Liver (tissue), 3 donors: ENCODE data around the gene EPHB2.

Experiments
- ATF3 ChIP-seq: IDR thresholded peaks from 2 replicates; pipeline ENCODE4 v1.6.1; 2016; ENCODE audit warnings: antibody characterized with exemption
- FOXA1 ChIP-seq: IDR thresholded peaks from 2 replicates; pipeline ENCODE4 v1.6.1; 2016; ENCODE audit warnings: antibody characterized with exemption
- MAX ChIP-seq: IDR thresholded peaks from 2 replicates; pipeline ENCODE4 v1.6.1; 2016; ENCODE audit warnings: antibody characterized with exemption
- RAD21 ChIP-seq, 2 donors: IDR thresholded peaks; 2 replicates each; pipeline ENCODE4 v1.6.1; 2016; ENCODE audit warnings: antibody characterized with exemption in 2 of 2, mild to moderate bottlenecking in 2 of 2
- SP1 ChIP-seq: IDR thresholded peaks from 2 replicates; pipeline ENCODE4 v1.6.1; 2018; ENCODE audit warnings: antibody characterized with exemption, mild to moderate bottlenecking
- TAF1 ChIP-seq: conservative IDR thresholded peaks from 2 replicates; pipeline ENCODE4 v1.6.1; 2016; ENCODE audit warnings: antibody characterized with exemption, mild to moderate bottlenecking
- YY1 ChIP-seq: IDR thresholded peaks from 2 replicates; pipeline ENCODE4 v1.6.1; 2016; ENCODE audit warnings: antibody characterized with exemption, mild to moderate bottlenecking
- ZBTB33 ChIP-seq: IDR thresholded peaks from 2 replicates; pipeline ENCODE4 v1.6.1; 2016; ENCODE audit warnings: antibody characterized with exemption
- TF ChIP-seq, protein P1 (sequence below): fragments of 150-350 bp; IDR thresholded peaks from 2 replicates; pipeline ENCODE4 v1.5.1; 2017; ENCODE audit warnings: improper control_type of control experiment, low read depth, low read length; ENCODE audit not compliant: missing input control
- TF ChIP-seq, protein P2 (sequence below): IDR thresholded peaks from 2 replicates; pipeline ENCODE4 v1.6.1; 2016; ENCODE audit warnings: antibody characterized with exemption, mild to moderate bottlenecking
- donor health status: healthy.
- donor health status: healthy.

- TF ChIP-seq SP1: no peak
- TF ChIP-seq RAD21 (IDR thresholded peaks at IDR 0.05): no peak
- no peak for TF ChIP-seq YY1
- TF ChIP-seq, protein P1, sequence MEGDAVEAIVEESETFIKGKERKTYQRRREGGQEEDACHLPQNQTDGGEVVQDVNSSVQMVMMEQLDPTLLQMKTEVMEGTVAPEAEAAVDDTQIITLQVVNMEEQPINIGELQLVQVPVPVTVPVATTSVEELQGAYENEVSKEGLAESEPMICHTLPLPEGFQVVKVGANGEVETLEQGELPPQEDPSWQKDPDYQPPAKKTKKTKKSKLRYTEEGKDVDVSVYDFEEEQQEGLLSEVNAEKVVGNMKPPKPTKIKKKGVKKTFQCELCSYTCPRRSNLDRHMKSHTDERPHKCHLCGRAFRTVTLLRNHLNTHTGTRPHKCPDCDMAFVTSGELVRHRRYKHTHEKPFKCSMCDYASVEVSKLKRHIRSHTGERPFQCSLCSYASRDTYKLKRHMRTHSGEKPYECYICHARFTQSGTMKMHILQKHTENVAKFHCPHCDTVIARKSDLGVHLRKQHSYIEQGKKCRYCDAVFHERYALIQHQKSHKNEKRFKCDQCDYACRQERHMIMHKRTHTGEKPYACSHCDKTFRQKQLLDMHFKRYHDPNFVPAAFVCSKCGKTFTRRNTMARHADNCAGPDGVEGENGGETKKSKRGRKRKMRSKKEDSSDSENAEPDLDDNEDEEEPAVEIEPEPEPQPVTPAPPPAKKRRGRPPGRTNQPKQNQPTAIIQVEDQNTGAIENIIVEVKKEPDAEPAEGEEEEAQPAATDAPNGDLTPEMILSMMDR: no peak
- no peak for TF ChIP-seq ATF3
- no peak for TF ChIP-seq TAF1
- TF ChIP-seq ZBTB33: no peak
- TF ChIP-seq, protein P2, sequence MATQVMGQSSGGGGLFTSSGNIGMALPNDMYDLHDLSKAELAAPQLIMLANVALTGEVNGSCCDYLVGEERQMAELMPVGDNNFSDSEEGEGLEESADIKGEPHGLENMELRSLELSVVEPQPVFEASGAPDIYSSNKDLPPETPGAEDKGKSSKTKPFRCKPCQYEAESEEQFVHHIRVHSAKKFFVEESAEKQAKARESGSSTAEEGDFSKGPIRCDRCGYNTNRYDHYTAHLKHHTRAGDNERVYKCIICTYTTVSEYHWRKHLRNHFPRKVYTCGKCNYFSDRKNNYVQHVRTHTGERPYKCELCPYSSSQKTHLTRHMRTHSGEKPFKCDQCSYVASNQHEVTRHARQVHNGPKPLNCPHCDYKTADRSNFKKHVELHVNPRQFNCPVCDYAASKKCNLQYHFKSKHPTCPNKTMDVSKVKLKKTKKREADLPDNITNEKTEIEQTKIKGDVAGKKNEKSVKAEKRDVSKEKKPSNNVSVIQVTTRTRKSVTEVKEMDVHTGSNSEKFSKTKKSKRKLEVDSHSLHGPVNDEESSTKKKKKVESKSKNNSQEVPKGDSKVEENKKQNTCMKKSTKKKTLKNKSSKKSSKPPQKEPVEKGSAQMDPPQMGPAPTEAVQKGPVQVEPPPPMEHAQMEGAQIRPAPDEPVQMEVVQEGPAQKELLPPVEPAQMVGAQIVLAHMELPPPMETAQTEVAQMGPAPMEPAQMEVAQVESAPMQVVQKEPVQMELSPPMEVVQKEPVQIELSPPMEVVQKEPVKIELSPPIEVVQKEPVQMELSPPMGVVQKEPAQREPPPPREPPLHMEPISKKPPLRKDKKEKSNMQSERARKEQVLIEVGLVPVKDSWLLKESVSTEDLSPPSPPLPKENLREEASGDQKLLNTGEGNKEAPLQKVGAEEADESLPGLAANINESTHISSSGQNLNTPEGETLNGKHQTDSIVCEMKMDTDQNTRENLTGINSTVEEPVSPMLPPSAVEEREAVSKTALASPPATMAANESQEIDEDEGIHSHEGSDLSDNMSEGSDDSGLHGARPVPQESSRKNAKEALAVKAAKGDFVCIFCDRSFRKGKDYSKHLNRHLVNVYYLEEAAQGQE: no peak
- no peak for TF ChIP-seq MAX
- TF ChIP-seq FOXA1: no peak
These were observed 249.1 kb downstream of the EPHB2 start for GRCh38 chr1:22959545-22960360.
